OCI-M2 (cell line): ENCODE data around the gene OR52W1.
"Not testable (repeated sequence)": the region's sequence is repeated elsewhere in the genome, so short reads cannot be mapped to it uniquely, and the experiment has no call there.

ENCODE experiments used
- DNase-seq: peaks from one replicate; lab custom pipeline; 2025; ENCODE audit not compliant: unreplicated experiment; lab: John Stamatoyannopoulos, UW

Gene OR52W1

GRCh38 chr11:6216501-6216900 lies 17.5 kb downstream of the OR52W1 start:
- no peak for DNase-seq

GRCh38 chr11:6217722-6218121 lies 18.7 kb downstream of the OR52W1 start:
- DNase-seq, result no peak

GRCh38 chr11:6219359-6219758 lies 20.3 kb downstream of the OR52W1 start:
- no peak for DNase-seq

GRCh38 chr11:6223854-6224253 lies 24.8 kb downstream of the OR52W1 start:
- no peak for DNase-seq

- no peak for DNase-seq
These were observed 25.4 kb downstream of the OR52W1 start for GRCh38 chr11:6224421-6224820.

GRCh38 chr11:6225024-6225423 lies 26.0 kb downstream of the OR52W1 start:
- no peak for DNase-seq

- DNase-seq, result no peak
These were observed 26.9 kb downstream of the OR52W1 start for GRCh38 chr11:6225896-6226295.

- DNase-seq, result no peak
These were observed 29.5 kb downstream of the OR52W1 start for GRCh38 chr11:6228520-6228919.

GRCh38 chr11:6229911-6230310 lies 30.9 kb downstream of the OR52W1 start:
- DNase-seq, result no peak

- no peak for DNase-seq
These were observed 33.9 kb downstream of the OR52W1 start for GRCh38 chr11:6232899-6233298.

GRCh38 chr11:6233984-6234386 lies 35.0 kb downstream of the OR52W1 start:
- DNase-seq, result no peak

GRCh38 chr11:6234387-6235107 lies 35.5 kb downstream of the OR52W1 start, which contains the start of gene FHIP1B:
TSS of gene FHIP1B (minus strand) at chr11:6234636. CDS start at chr11:6224516, 10,120 bp downstream.
- no peak for DNase-seq

GRCh38 chr11:6237266-6237665 lies 38.2 kb downstream of the OR52W1 start:
- no peak for DNase-seq

- DNase-seq, result no peak
These were observed 38.8 kb downstream of the OR52W1 start for GRCh38 chr11:6237761-6238302.

GRCh38 chr11:6238902-6239301 lies 39.9 kb downstream of the OR52W1 start, which contains the start of gene CNGA4:
TSS of gene CNGA4 (plus strand) at chr11:6239089. CDS start at chr11:6239207, 118 bp downstream.
- no peak for DNase-seq

- DNase-seq, result no peak
These were observed 41.1 kb downstream of the OR52W1 start for GRCh38 chr11:6240139-6240538.

- DNase-seq, result no peak
These were observed 41.8 kb downstream of the OR52W1 start for GRCh38 chr11:6240781-6241180.

GRCh38 chr11:6241316-6241715 lies 42.3 kb downstream of the OR52W1 start:
- no peak for DNase-seq

GRCh38 chr11:6245536-6245935 lies 46.5 kb downstream of the OR52W1 start:
- DNase-seq, result no peak

- DNase-seq, result no peak
These were observed 49.2 kb downstream of the OR52W1 start for GRCh38 chr11:6248248-6248647.

GRCh38 chr11:6248897-6249296 lies 49.9 kb downstream of the OR52W1 start:
- not testable (repeated sequence) for DNase-seq
